Testis (tissue), 3 donors: ENCODE measurements around the gene RBM20. TPM values are rescaled to one million over a fixed set of nuclear protein-coding genes. Genes with fewer than 3 reads are reported as not detected.

Experiments used
- DNase-seq: peaks from one replicate; pipeline ENCODE4 v3.0.0-alpha.2; 2019
- H3K27ac ChIP-seq, 2 donors: fragments of 200-600 bp; sonication (generic); one replicate each; pipeline ENCODE4 v1.5.1; 2019
- H3K27me3 ChIP-seq: fragments of 200-600 bp; sonication (generic); one replicate; pipeline ENCODE4 v1.5.1; 2019
- H3K36me3 ChIP-seq: fragments of 200-600 bp; sonication (generic); one replicate; pipeline ENCODE4 v1.5.1; 2017; ENCODE audit warnings: low read depth; ENCODE audit errors: missing control alignments
- H3K4me1 ChIP-seq: fragments of 200-600 bp; sonication (generic); one replicate; pipeline ENCODE4 v1.5.1; 2019
- H3K4me3 ChIP-seq, 2 donors: fragments of 200-600 bp; sonication (generic); one replicate each; pipeline ENCODE4 v1.5.1; 2017 to 2019
- H3K9me3 ChIP-seq: fragments of 200-600 bp; sonication (generic); one replicate; pipeline ENCODE4 v1.5.1; 2017
- CTCF ChIP-seq, 3 experiments: fragments of 450-650 bp in 2 of 3; fragments of 200-600 bp in 1 of 3; sonication (generic) in 1 of 3; IDR thresholded peaks; one replicate each; pipeline ENCODE4 v1.5.1; 2016 to 2019; ENCODE audit warnings: antibody characterized with exemption in 3 of 3, mild to moderate bottlenecking in 2 of 3, moderate library complexity in 1 of 3
- POLR2A ChIP-seq: fragments of 450-650 bp; IDR thresholded peaks from one replicate; pipeline ENCODE4 v1.6.1; 2017; ENCODE audit warnings: antibody characterized with exemption, mild to moderate bottlenecking, moderate library complexity
- WGBS, 2 donors: methylation state at CpG; one replicate each; pipeline ENCODE4 v1.1.5; 2018; 5-methylcytosine and 5-hydroxymethylcytosine counted together
- intact Hi-C: fragments of 100-400 bp; cut with DNase I; formaldehyde crosslinking; loops from one replicate; pipeline ENCODE4 v1.15.1; 2023; ENCODE audit warnings: low total_unique reads
- polyA plus RNA-seq: library from polyadenylated mRNA; stranded (reverse); fragments of 350-450 nt; fragmentation: Illumina TruSeq; extraction: RNeasy Lipid Tissue Mini Kit (QIAGEN cat#74804); gene quantifications from one replicate; pipeline ENCODE4 v1.2.3, GENCODE V29; 2014; ENCODE audit warnings: low read depth, low replicate concordance; ENCODE audit not compliant: insufficient read depth
- total RNA-seq, 2 donors: library from RNA; depleted of rRNA; stranded (reverse); fragments of >200 nt; gene quantifications; one replicate each; pipeline ENCODE4 v1.2.3, GENCODE V29; 2016

The RBM20 gene
- total and polyA plus RNA-seq, 3 donors from 2014 or later: 1.7 to 5.3 (median 3.1) TPM

DNA sequence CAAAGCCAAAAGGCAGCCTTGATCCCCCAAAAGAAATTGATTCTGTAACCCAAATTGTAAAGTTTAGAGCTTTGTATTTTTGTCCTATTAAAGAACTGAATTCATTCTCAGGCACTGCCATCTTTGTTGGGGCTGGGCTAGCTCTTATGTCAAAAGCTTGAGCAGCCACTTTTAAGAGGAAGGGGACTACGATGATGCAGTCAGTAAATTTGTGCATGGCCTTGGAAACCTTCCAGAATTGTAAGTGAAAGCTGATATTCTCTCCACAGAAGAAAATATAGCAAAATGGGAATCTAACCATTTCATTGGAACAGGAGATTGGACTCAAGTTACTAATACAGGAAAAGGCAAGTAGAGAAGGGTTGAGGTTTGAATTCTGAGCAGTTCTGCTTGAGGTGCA is 50.1 kb downstream of the RBM20 start:
- no peaks in the 10 kb centered on the region for H3K36me3 ChIP-seq
- TF ChIP-seq CTCF (IDR thresholded peaks at IDR 0.05): no peak
- no peak for TF ChIP-seq POLR2A
- no peak overlapping the region for H3K4me3 ChIP-seq
- intact Hi-C loops: no loop called here
- no peaks in the 10 kb centered on the region for H3K4me1 ChIP-seq
- no peak overlapping the region for H3K27ac ChIP-seq
- DNase-seq: no peak
- no peaks in the 10 kb centered on the region for H3K9me3 ChIP-seq
- no peaks in the 10 kb centered on the region for H3K27me3 ChIP-seq
- WGBS, 2 donors: 35 to 50% methylated on average over 1 of the region's 1 CpG

GRCh38 chr10:110694820-110695538 is 50.8 kb downstream of the RBM20 start:
- intact Hi-C loops: no loop called here
- DNase-seq: no peak
- Histone ChIP-seq H3K27ac (no peak overlapping the region), H3K9me3 (no peaks in the 10 kb centered on the region), H3K4me3 (no peak overlapping the region), H3K27me3 (no peaks in the 10 kb centered on the region), H3K4me1 (no peaks in the 10 kb centered on the region), H3K36me3 (no peaks in the 10 kb centered on the region)
- 82 to 87% methylated on average over 5 of the region's 5 CpGs for WGBS, 2 donors
- TF ChIP-seq CTCF (IDR thresholded peaks at IDR 0.05) (no peak), POLR2A (no peak)

DNA sequence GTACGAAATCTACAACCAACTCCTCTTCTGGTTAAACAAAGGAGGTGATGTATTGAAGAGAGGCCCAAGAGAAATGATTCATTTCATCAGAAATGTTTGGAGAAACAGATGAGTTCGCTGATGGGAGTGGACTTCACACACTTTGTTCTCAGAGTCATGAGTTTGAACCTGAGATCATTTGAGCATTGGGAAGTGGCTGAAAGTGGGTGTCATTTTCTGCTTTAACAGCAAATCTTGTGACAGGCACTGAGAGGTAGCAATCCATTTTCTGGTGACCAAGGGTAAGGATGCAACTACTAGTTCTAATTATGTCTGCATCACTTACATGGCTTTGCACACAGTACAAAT is 51.4 kb downstream of the RBM20 start:
- Histone ChIP-seq H3K9me3 (no peaks in the 10 kb centered on the region), H3K4me3 (no peak overlapping the region), H3K4me1 (no peaks in the 10 kb centered on the region), H3K36me3 (no peaks in the 10 kb centered on the region), H3K27me3 (no peaks in the 10 kb centered on the region), H3K27ac (no peak overlapping the region)
- no peak for TF ChIP-seq POLR2A
- WGBS, 2 donors: 76 to 93% methylated on average over 2 of the region's 2 CpGs
- DNase-seq: no peak
- intact Hi-C loops: no loop called here

- TF ChIP-seq POLR2A (no peak), CTCF (IDR thresholded peaks at IDR 0.05) (no peak)
- Histone ChIP-seq H3K27ac (no peak overlapping the region), H3K9me3 (no peaks in the 10 kb centered on the region), H3K36me3 (no peaks in the 10 kb centered on the region), H3K4me3 (no peak overlapping the region), H3K27me3 (no peaks in the 10 kb centered on the region), H3K4me1 (no peaks in the 10 kb centered on the region)
- DNase-seq: no peak
- intact Hi-C loops: no loop called here
- 70 to 83% methylated on average over 4 of the region's 4 CpGs for WGBS, 2 donors
Observed at GRCh38 chr10:110696436-110696835, 52.3 kb downstream of the RBM20 start.

GRCh38 chr10:110698340-110698739 is 54.2 kb downstream of the RBM20 start:
- Histone ChIP-seq H3K4me1 (no peaks in the 10 kb centered on the region), H3K36me3 (no peaks in the 10 kb centered on the region), H3K4me3 (no peak overlapping the region), H3K9me3 (no peaks in the 10 kb centered on the region), H3K27ac (no peak overlapping the region), H3K27me3 (no peaks in the 10 kb centered on the region)
- intact Hi-C loops: no loop called here
- WGBS, 2 donors: 82 to 86% methylated on average over 3 to 5 of the region's 5 CpGs
- TF ChIP-seq CTCF (IDR thresholded peaks at IDR 0.05) (no peak), POLR2A (no peak)
- no peak for DNase-seq
